H9 (cell line): Measurements from ENCODE around the gene MAP3K20. TPM values are rescaled to one million over a fixed set of nuclear protein-coding genes. Genes with fewer than 3 reads are reported as not detected.
"Not testable (repeated sequence)": the region's sequence is repeated elsewhere in the genome, so short reads cannot be mapped to it uniquely, and the experiment has no call there.

Source experiments
- DNase-seq: peaks from one replicate; pipeline ENCODE4 v3.0.0-alpha.2; 2017
- H2AFZ ChIP-seq: one replicate; pipeline ENCODE4 v1.6.1; 2013; ENCODE audit warnings: mild to moderate bottlenecking, low read length, control low read depth, moderate library complexity
- H2AK5ac ChIP-seq: 2 replicates; pipeline ENCODE4 v1.6.1; 2013; ENCODE audit warnings: low read length, control low read depth, mixed read lengths; ENCODE audit not compliant: insufficient read length
- H2BK120ac ChIP-seq: one replicate; pipeline ENCODE4 v1.6.1; 2013; ENCODE audit warnings: low read depth, mild to moderate bottlenecking, low read length, control low read depth, inconsistent platforms; ENCODE audit not compliant: poor library complexity, severe bottlenecking
- H2BK12ac ChIP-seq: 2 replicates; pipeline ENCODE4 v1.6.1; 2013; ENCODE audit warnings: low read length, control low read depth, mixed read lengths, low read depth; ENCODE audit not compliant: insufficient read length
- H2BK15ac ChIP-seq: 2 replicates; pipeline ENCODE4 v1.6.1; 2013; ENCODE audit warnings: low read depth, low read length, control low read depth
- H2BK20ac ChIP-seq: one replicate; pipeline ENCODE4 v1.6.1; 2013; ENCODE audit warnings: low read depth, mild to moderate bottlenecking, low read length, control low read depth, inconsistent platforms; ENCODE audit not compliant: poor library complexity, severe bottlenecking
- H2BK5ac ChIP-seq: 2 replicates; pipeline ENCODE4 v1.6.1; 2013; ENCODE audit warnings: low read length, control low read depth, mixed read lengths; ENCODE audit not compliant: insufficient read length
- H3K14ac ChIP-seq: 2 replicates; pipeline ENCODE4 v1.6.1; 2013; ENCODE audit warnings: low read length, control low read depth; ENCODE audit not compliant: insufficient read depth
- H3K18ac ChIP-seq: 2 replicates; pipeline ENCODE4 v1.6.1; 2013; ENCODE audit warnings: low read depth, mild to moderate bottlenecking, mixed read lengths, low read length, control low read depth; ENCODE audit not compliant: insufficient read length
- H3K23ac ChIP-seq: 2 replicates; pipeline ENCODE4 v1.6.1; 2013; ENCODE audit warnings: low read length, control low read depth, mixed read lengths, low read depth; ENCODE audit not compliant: insufficient read length
- H3K23me2 ChIP-seq: 2 replicates; pipeline ENCODE4 v1.6.1; 2013; ENCODE audit warnings: low read depth, mild to moderate bottlenecking, mixed read lengths, low read length, control low read depth; ENCODE audit not compliant: insufficient read length, poor library complexity, severe bottlenecking
- H3K27ac ChIP-seq: 2 replicates; pipeline ENCODE4 v1.5.1; 2013; ENCODE audit warnings: low read length, control low read depth, mixed read lengths, low read depth; ENCODE audit not compliant: insufficient read length
- H3K27me3 ChIP-seq: 2 replicates; pipeline ENCODE4 v1.6.1; 2013; ENCODE audit warnings: low read length, control low read depth, inconsistent platforms; ENCODE audit not compliant: insufficient read depth
- H3K4ac ChIP-seq: 2 replicates; pipeline ENCODE4 v1.6.1; 2013; ENCODE audit warnings: low read depth, mild to moderate bottlenecking, control low read depth, inconsistent platforms, low read length, moderate library complexity
- H3K4me1 ChIP-seq: 2 replicates; pipeline ENCODE4 v1.6.1; 2013; ENCODE audit warnings: low read length, control low read depth, inconsistent platforms; ENCODE audit not compliant: insufficient read depth
- H3K4me2 ChIP-seq: 2 replicates; pipeline ENCODE4 v1.6.1; 2013; ENCODE audit warnings: low read length, control low read depth, mixed read lengths; ENCODE audit not compliant: insufficient read length, insufficient read depth
- H3K56ac ChIP-seq: 2 replicates; pipeline ENCODE4 v1.6.1; 2013; ENCODE audit warnings: low read depth, mild to moderate bottlenecking, mixed read lengths, low read length, control low read depth; ENCODE audit not compliant: insufficient read length
- H3K79me1 ChIP-seq: 2 replicates; pipeline ENCODE4 v1.6.1; 2013; ENCODE audit warnings: low read depth, mild to moderate bottlenecking, moderate library complexity, low read length, control low read depth, inconsistent platforms; ENCODE audit not compliant: insufficient read depth, poor library complexity, severe bottlenecking
- H3K79me2 ChIP-seq: 2 replicates; pipeline ENCODE4 v1.6.1; 2013; ENCODE audit warnings: low read length, control low read depth, inconsistent platforms; ENCODE audit not compliant: insufficient read depth
- H3K9ac ChIP-seq: 2 replicates; pipeline ENCODE4 v1.6.1; 2013; ENCODE audit warnings: low read length, control low read depth, mixed read lengths; ENCODE audit not compliant: insufficient read length; ENCODE audit errors: extremely low read depth
- H3K9me3 ChIP-seq: one replicate; pipeline ENCODE4 v1.6.1; 2013; ENCODE audit warnings: low read depth, low read length, inconsistent platforms; ENCODE audit not compliant: control insufficient read depth
- H3T11ph ChIP-seq: one replicate; pipeline ENCODE4 v1.6.1; 2013; ENCODE audit warnings: mild to moderate bottlenecking, low read length, control low read depth, inconsistent platforms
- H4K20me1 ChIP-seq: one replicate; pipeline ENCODE4 v1.6.1; 2013; ENCODE audit not compliant: control insufficient read depth, insufficient read length, insufficient read depth
- H4K5ac ChIP-seq: 2 replicates; pipeline ENCODE4 v1.6.1; 2013; ENCODE audit warnings: low read depth, mild to moderate bottlenecking, mixed read lengths, low read length, control low read depth; ENCODE audit not compliant: insufficient read length
- H4K8ac ChIP-seq: replicated peaks from 2 replicates; pipeline ENCODE4 v1.6.1; 2013; ENCODE audit warnings: low read length, control low read depth, mixed read lengths, low read depth; ENCODE audit not compliant: insufficient read length
- H4K91ac ChIP-seq: 2 replicates; pipeline ENCODE4 v1.6.1; 2013; ENCODE audit warnings: low read depth, mild to moderate bottlenecking, moderate library complexity, mixed read lengths, low read length, control low read depth; ENCODE audit not compliant: insufficient read length
- H3K27ac Mint-ChIP-seq, 3 experiments: 2 replicates in 2 of 3; 3 replicates in 1 of 3; pipeline ENCODE4 v1.8.0; 2020 to 2021; ENCODE audit warnings: mixed read lengths in 3 of 3, mild to moderate bottlenecking in 1 of 3, moderate library complexity in 1 of 3
- H3K27me3 Mint-ChIP-seq: 2 replicates; pipeline ENCODE4 v1.8.0; 2021; ENCODE audit warnings: low read depth, mild to moderate bottlenecking, moderate library complexity, mixed read lengths
- H3K36me3 Mint-ChIP-seq, 3 experiments: 2 replicates in 2 of 3; 3 replicates in 1 of 3; pipeline ENCODE4 v1.8.0; 2020 to 2021; ENCODE audit warnings: low read depth in 3 of 3, mixed read lengths in 3 of 3; ENCODE audit not compliant: insufficient read depth in 1 of 3
- H3K4me1 Mint-ChIP-seq, 2 experiments: 2 replicates each; pipeline ENCODE4 v1.8.0; 2020; ENCODE audit warnings: mixed read lengths in 2 of 2
- H3K4me3 Mint-ChIP-seq, 2 experiments: 2 replicates in 1 of 2; 3 replicates in 1 of 2; pipeline ENCODE4 v1.8.0; 2020 to 2021; ENCODE audit warnings: mild to moderate bottlenecking in 2 of 2, mixed read lengths in 2 of 2, moderate library complexity in 1 of 2
- H3K9me3 Mint-ChIP-seq, 2 experiments: 2 replicates in 1 of 2; 3 replicates in 1 of 2; pipeline ENCODE4 v1.8.0; 2020; ENCODE audit warnings: mild to moderate bottlenecking in 2 of 2, mixed read lengths in 2 of 2, moderate library complexity in 1 of 2
- CTCF ChIP-seq: fragments of 200-600 bp; sonication (generic); conservative IDR thresholded peaks from 3 replicates; pipeline ENCODE4 v1.8.0; 2021; ENCODE audit warnings: antibody characterized with exemption, mild to moderate bottlenecking
- WGBS: extraction: QIAGEN DNeasy Blood & Tissue Kit; methylation state at CpG from one replicate; pipeline ENCODE4 v1.1.7; 2013; ENCODE audit warnings: missing lambda C conversion rate, low lambda C conversion rate, mixed read lengths; ENCODE audit not compliant: insufficient read length; ENCODE audit errors: extremely low coverage; 5-methylcytosine and 5-hydroxymethylcytosine counted together
- total RNA-seq: library from RNA; stranded (reverse); gene quantifications from 2 replicates; pipeline ENCODE4 v1.2.1, GENCODE V29; 2021

The MAP3K20 gene
- total RNA-seq, 1 experiment from 2014 or later: 8.7 TPM

DNA sequence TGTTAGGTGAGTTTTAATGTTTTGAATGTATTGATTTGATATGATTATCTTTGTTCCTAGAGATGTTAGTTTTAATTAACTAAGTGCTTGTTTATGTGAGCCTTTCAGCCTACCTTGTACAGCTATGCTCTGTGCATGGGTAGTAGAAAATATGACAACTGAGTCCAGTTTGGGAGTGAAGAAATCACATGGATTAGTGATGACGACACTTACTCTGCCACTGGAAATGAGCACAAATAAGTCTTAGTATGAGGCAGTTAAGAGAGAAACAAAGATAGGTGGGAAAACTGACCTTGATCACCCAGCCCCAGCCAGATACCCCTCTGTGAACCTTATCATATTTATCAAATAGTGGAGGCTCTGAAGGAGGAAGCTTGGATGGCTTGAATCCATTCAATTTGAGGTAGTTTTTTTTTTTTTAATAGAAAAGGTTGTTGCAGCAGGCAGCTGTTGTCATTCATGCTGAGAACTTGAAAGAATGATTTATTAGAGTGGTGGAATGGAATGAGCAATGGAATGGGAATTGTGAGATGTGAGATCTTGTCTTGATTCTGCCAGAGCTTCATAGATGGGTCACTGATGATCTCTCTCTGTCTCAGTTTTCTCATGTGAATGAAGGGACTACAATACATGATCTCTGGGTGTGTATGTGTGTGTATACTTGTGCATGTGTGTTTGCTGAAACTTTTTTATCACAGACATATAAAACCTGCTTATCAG lies 96.4 kb downstream of the MAP3K20 start:
- H4K91ac ChIP-seq: no peak overlapping the region
- H3K36me3 Mint-ChIP-seq: no peaks in the 10 kb centered on the region; a peak in 2 of 7 replicates
- no peaks in the 10 kb centered on the region for H4K20me1 ChIP-seq
- no peak overlapping the region for H2BK15ac ChIP-seq
- H2BK5ac ChIP-seq: no peak overlapping the region
- no peak for DNase-seq
- H3T11ph ChIP-seq: no peak overlapping the region
- H3K4me1 ChIP-seq: no peaks in the 10 kb centered on the region
- H3K9me3 Mint-ChIP-seq: peaks cover 0 to 2% of the 10 kb centered on the region in 2 experiments; a peak in 1 of 5 replicates
- H3K79me2 ChIP-seq: no peaks in the 10 kb centered on the region
- no peaks in the 10 kb centered on the region for H3K27me3 ChIP-seq
- TF ChIP-seq CTCF: no peak
- no peak overlapping the region for H2AFZ ChIP-seq
- no peaks in the 10 kb centered on the region for H3K23me2 ChIP-seq
- H3K23ac ChIP-seq: no peak overlapping the region
- no peak overlapping the region for H3K56ac ChIP-seq
- H3K27ac Mint-ChIP-seq: no peak overlapping the region
- no peaks in the 10 kb centered on the region for H3K4me1 Mint-ChIP-seq
- H3K4ac ChIP-seq: no peak overlapping the region
- H3K4me2 ChIP-seq: no peak overlapping the region
- H4K8ac ChIP-seq: no peak overlapping the region
- no peaks in the 10 kb centered on the region for H3K27me3 Mint-ChIP-seq
- no peak overlapping the region for H2AK5ac ChIP-seq
- no peak overlapping the region for H3K27ac ChIP-seq
- H2BK120ac ChIP-seq: no peak overlapping the region
- H4K5ac ChIP-seq: no peak overlapping the region
- H3K14ac ChIP-seq: no peak overlapping the region
- H3K4me3 Mint-ChIP-seq: no peak overlapping the region
- no peaks in the 10 kb centered on the region for H3K9me3 ChIP-seq
- no peaks in the 10 kb centered on the region for H3K79me1 ChIP-seq
- H2BK12ac ChIP-seq: no peak overlapping the region
- H3K9ac ChIP-seq: no peak overlapping the region
- H3K18ac ChIP-seq: no peak overlapping the region
- no peak overlapping the region for H2BK20ac ChIP-seq
- no CpG with 5 or more reads among the region's 1 CpG for WGBS

DNA sequence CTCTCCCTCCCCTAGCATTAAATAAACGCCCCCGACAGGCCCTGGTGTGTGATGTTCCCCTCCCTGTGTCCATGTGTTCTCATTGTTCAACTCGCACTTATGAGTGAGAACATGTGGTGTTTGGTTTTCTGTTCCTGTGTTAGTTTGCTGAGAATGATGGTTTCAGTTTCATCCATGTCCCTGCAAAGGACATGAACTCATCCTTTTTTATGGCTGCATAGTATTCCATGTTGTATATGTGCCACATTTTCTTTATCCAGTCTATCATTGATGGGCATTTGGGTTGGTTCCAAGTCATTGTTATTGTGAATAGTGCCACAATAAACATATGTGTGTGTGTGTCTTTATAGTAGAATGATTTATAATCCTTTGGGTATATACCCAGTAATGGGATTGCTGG lies 98.7 kb downstream of the MAP3K20 start:
- not testable (repeated sequence) for H4K5ac ChIP-seq, H3K27me3 ChIP-seq, H2AFZ ChIP-seq, H3K36me3 Mint-ChIP-seq, H2BK5ac ChIP-seq, H3K79me1 ChIP-seq, H2BK15ac ChIP-seq, H3K27ac Mint-ChIP-seq, H3K27ac ChIP-seq, H2BK12ac ChIP-seq, H3K23me2 ChIP-seq, H2AK5ac ChIP-seq, H3K23ac ChIP-seq, H2BK20ac ChIP-seq, H3K4me1 ChIP-seq, H3K4me1 Mint-ChIP-seq, H3K14ac ChIP-seq, H4K8ac ChIP-seq, H3K9me3 ChIP-seq, H3K79me2 ChIP-seq, H3K56ac ChIP-seq, H3K9ac ChIP-seq, H4K20me1 ChIP-seq, H3K9me3 Mint-ChIP-seq, H3K4ac ChIP-seq, H3K4me3 Mint-ChIP-seq, H3K4me2 ChIP-seq, H3T11ph ChIP-seq, H2BK120ac ChIP-seq, H4K91ac ChIP-seq, H3K27me3 Mint-ChIP-seq, H3K18ac ChIP-seq, DNase-seq
- no CpG with 5 or more reads among the region's 3 CpGs for WGBS
